Renal cortical epithelial cell (primary cell): ENCODE results near the gene TRAPPC3L. TPM values are rescaled to one million over a fixed set of nuclear protein-coding genes. Genes with fewer than 3 reads are reported as not detected.
A peak's percentile ranks its signal among the peaks of the same experiment; 100 is the strongest.

Experiments
- DNase-seq: peaks from one replicate; pipeline ENCODE4 v3.0.0-alpha.2; 2011; ENCODE audit warnings: low read depth
- total RNA-seq: library from RNA; depleted of rRNA; stranded (reverse); fragments of >200 nt; gene quantifications from 2 replicates; pipeline ENCODE4 v1.2.3, GENCODE V29; 2014

Gene TRAPPC3L
- total RNA-seq, 1 donor from 2014 or later = not detected

- DNase-seq = no peak
Observed at GRCh38 chr6:116465246-116465645, 80.2 kb downstream of the TRAPPC3L start.

DNA sequence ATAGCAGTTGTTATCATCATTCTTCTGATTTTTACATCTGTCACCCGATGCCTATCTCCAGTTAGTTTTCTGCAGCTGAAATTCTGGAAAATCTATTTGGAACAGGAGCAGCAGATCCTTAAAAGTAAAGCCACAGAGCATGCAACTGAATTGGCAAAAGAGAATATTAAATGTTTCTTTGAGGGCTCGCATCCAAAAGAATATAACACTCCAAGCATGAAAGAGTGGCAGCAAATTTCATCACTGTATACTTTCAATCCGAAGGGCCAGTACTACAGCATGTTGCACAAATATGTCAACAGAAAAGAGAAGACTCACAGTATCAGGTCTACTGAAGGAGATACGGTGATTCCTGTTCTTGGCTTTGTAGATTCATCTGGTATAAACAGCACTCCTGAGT lies 82.2 kb downstream of the TRAPPC3L start:
- no peak for DNase-seq

DNA sequence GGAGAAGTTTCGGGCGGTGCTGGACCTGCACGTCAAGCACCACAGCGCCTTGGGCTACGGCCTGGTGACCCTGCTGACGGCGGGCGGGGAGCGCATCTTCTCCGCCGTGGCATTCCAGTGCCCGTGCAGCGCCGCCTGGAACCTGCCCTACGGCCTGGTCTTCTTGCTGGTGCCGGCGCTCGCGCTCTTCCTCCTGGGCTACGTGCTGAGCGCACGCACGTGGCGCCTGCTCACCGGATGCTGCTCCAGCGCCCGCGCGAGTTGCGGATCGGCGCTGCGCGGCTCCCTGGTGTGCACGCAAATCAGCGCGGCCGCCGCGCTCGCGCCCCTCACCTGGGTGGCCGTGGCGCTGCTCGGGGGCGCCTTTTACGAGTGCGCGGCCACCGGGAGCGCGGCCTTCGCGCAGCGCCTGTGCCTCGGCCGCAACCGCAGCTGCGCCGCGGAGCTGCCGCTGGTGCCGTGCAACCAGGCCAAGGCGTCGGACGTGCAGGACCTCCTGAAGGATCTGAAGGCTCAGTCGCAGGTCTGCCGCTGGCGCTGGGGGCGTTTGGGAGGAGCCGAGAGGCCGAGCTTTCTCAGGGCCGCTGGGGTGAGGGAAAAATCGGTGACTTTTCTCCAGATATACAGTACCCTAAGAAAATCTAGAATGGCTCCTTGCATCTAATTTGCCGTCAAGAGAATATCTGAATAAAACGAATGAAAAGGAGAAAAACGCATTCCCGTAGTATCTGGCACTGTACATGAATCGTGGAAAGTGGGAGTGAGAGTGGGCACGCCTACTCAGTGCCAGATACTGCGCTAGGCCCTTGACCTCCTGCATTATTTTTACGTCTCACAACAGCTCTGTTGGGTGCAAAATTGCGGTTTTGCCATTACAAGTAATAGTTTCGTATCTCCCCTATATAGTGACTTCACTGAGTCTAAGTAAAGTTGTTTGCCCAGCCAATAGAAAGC lies 83.3 kb downstream of the TRAPPC3L start:
- no peak for DNase-seq

GRCh38 chr6:116461331-116461931 lies 84.1 kb downstream of the TRAPPC3L start, which contains the start of gene CALHM6:
Gene CALHM6 (plus strand): TSS chr6:116461375. CDS start chr6:116461930, 555 bp downstream.
- DNase-seq = no peak

DNA sequence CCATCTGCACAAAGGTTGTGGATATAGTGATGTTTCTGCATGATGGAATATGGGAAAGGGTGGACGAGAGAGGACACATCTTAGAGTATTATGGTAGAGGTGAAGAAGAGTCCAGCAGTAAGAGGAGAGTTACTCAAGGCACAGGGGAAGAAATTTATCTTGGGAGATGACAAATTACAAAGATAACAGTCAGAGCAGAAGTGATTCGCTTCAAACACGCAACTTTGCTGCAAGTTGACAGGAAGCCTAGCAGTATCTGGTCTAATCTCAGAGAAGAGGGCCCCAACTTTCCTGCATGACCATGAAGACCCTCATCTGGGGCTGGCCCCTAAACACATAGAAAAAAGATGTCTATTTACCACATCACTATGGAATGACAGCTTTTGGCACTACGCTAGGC lies 85.6 kb downstream of the TRAPPC3L start:
- no peak for DNase-seq

DNA sequence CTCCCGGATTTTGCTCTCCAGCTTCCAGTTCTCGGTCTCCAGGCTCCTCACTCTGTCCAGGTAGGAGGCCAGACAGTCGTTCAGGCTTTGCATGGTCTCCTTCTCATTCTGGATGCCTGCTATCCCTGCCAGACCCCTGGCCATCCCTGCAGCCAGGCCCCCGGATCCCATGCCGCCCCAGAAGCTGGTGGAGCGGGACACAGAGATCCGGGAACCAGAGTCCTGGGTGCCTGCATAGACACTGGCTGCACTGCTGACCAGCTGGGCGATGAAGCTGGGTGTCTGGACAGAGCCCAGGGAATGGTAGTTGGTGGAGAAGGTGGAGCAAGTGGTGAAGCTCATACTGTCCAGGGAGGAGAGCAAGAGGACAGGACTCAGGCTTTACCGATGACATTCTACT lies 87.2 kb downstream of the TRAPPC3L start:
- DNase-seq = no peak

DNA sequence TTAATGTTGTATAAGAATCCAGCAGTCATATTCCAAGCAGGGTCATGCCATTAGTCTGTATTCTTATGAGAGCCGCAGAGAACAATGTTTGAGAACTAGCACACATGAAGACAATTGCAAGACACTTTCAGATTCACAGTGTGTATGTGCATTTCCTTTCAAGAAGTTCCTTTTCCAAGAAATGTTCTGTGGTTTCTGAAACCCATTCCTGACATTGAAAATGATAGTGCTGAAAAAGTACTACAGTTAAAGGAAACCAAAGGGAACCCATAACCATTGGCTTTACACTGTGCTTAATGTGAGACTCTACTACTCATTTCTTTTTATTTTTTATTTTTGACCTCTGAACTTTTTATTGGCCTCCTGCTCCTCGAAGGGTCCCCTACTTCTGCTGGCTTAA lies 88.6 kb downstream of the TRAPPC3L start:
- DNase-seq = no peak

DNA sequence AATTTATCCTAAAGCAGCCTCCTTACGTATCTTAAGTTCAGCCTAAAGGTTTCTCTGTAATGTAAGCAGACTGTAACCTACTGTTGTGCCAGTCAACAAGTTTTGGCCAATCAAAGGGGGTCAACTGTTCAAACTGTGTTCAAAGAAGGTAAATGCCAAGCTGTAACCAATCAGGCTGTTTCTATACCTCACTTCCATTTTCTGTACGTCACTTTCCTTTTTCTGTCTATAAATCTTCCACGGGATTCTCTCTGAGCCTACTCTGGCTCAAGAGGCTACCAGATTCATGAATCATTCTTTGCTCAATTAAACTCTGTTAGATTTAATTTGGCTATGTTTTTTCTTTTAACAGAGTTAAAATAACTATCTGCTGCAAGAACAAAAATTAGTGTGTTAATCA lies 89.4 kb downstream of the TRAPPC3L start:
- DNase-seq = no peak

DNA sequence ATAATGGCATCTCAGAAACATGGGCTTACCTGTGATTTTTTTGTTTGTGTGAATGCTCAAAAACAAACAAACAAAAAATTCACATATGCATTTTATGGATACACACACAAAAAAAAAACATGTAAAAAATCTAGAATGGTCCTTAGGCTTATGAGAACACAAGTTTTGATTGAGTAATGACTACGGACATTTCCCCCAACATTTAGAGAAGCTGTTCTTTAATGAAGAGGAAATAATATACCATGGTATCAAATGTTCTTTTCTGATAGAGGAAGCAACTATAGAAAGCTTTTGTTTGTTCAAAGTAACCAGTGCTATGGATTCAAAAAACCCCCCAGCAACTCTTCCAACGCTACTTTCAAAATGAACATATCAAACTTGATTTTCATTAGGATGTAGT lies 93.0 kb downstream of the TRAPPC3L start:
- DNase-seq = no peak

- DNase-seq = peak; percentile 30
Observed at GRCh38 chr6:116451916-116452315, 93.6 kb downstream of the TRAPPC3L start.

DNA sequence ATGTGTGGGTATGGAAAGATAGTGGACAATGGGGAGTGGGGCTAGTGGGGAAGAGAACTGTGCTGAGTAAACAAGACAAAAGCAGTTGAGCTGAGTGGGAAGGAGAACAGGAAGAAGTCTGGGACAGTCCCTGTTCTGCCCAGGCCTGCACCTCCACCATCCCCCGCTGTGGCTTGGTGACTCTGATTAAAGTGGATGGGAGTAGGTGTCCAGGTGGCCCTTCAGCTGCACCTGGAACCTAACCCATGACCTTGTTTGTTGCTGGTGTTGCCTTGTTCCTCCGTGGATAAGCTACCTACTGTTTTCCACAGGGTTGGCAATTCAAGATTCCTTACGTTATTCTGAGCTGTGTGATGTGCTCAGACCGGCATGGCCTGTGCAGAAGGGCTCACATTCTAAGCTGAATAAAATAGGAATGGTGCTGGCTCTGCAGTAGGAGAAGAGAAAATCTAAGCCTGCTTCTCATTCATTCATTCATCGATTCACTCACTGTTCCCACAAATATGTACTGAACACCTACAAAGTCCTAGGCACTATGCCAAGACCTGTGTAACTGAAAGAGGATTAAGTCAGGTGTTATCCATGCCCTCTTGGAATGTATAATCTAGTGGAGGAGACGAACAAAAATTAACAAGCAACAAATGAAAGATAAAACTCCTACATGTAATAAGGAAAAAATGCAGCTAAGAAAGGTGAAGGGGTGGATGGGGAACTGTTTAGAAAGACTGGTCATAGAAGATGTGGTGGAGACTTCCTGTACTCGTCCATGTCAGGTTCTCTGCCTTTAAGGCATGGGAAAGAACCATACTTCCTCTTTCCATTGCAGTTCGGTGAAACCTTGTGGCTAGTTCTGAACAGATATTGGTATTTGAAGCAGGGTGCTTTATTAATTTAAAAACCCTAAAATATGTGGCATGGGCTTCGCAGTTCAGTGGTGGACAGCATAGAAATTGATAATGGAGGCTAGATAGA lies 94.4 kb downstream of the TRAPPC3L start:
- DNase-seq = no peak

GRCh38 chr6:116450185-116450710 lies 95.2 kb downstream of the TRAPPC3L start:
- no peak for DNase-seq

GRCh38 chr6:116449565-116449964 lies 95.9 kb downstream of the TRAPPC3L start:
- no peak for DNase-seq

DNA sequence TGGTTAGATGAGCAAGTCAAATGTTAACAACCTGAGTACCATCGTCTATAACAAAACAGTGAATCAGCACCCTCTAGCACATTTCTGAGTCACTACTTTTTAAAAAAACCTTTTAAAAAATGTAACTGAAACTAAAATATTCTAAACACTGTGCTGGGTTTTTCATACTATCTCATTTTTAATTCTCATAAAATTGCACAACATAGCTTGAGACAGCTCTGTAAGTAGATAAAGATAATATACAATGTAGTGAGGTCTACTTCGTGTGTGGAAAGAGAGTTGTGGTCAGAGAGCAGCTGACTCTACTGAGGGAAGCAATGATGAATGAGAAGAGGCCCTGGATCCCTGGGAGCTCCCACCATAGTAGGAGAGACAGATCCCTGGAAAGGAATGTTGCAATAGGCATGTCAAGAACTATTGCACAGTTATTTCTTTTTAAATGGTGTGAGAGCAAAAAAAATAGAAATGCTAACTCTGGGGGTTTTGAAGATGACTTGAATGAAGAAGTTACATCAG lies 97.9 kb downstream of the TRAPPC3L start:
- DNase-seq = peak; percentile 94

DNA sequence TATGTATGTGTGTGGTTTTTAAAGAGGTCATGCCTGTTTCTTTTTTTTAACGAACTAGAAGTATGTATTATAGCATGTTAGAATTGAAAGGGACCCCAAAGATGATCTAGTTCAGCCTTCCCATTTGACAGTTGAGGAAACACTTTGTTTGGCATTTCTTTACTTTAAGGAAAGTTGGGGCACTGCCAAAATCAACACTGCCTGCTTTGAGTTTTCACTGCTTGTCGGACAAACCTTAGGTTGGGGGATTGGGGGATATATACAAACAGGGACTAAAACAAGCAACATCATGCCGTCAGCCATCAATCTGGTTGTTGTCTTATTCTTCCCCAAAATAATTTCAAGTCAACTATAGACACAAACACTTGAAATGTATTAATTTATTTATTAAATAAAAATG lies 98.4 kb downstream of the TRAPPC3L start:
- DNase-seq = no peak

- DNase-seq = peak; percentile 70
Observed at GRCh38 chr6:116446399-116446798, 99.1 kb downstream of the TRAPPC3L start.

- DNase-seq = peak; percentile 47
Observed at GRCh38 chr6:116445102-116445501, 100.4 kb downstream of the TRAPPC3L start.
